Ishikawa (cell line): Measurements from ENCODE around the gene SLC5A9.

Experiments used
- CEBPB ChIP-seq: IDR thresholded peaks from 2 replicates; pipeline ENCODE4 v1.6.1; 2012
- CREB1 ChIP-seq: IDR thresholded peaks from 2 replicates; pipeline ENCODE4 v1.6.1; 2012; ENCODE audit warnings: low read depth
- EGR1 ChIP-seq: IDR thresholded peaks from 2 replicates; pipeline ENCODE4 v1.6.1; 2012
- EP300 ChIP-seq: IDR thresholded peaks from 2 replicates; pipeline ENCODE4 v1.6.1; 2012; ENCODE audit warnings: borderline replicate concordance
- FOXM1 ChIP-seq: IDR thresholded peaks from 2 replicates; pipeline ENCODE4 v1.6.1; 2012; ENCODE audit warnings: low read depth, borderline replicate concordance
- NFIC ChIP-seq: IDR thresholded peaks from 2 replicates; pipeline ENCODE4 v1.6.1; 2012
- RAD21 ChIP-seq: IDR thresholded peaks from 2 replicates; pipeline ENCODE4 v1.6.1; 2012; ENCODE audit warnings: low read depth
- TAF1 ChIP-seq: IDR thresholded peaks from 2 replicates; pipeline ENCODE4 v1.6.1; 2012; ENCODE audit warnings: low read depth, mild to moderate bottlenecking
- TCF12 ChIP-seq: IDR thresholded peaks from 2 replicates; pipeline ENCODE4 v1.6.1; 2012; ENCODE audit warnings: low read depth
- TEAD4 ChIP-seq: IDR thresholded peaks from 2 replicates; pipeline ENCODE4 v1.6.1; 2012
- YY1 ChIP-seq: IDR thresholded peaks from 2 replicates; pipeline ENCODE4 v1.6.1; 2012; ENCODE audit warnings: low read depth
- ZBTB7A ChIP-seq: IDR thresholded peaks from 2 replicates; pipeline ENCODE4 v1.6.1; 2012; ENCODE audit warnings: low read depth
- TF ChIP-seq, protein P1 (sequence below): IDR thresholded peaks from 2 replicates; pipeline ENCODE4 v1.6.1; 2012; ENCODE audit warnings: low read depth, mild to moderate bottlenecking
- TF ChIP-seq, protein P2 (sequence below): IDR thresholded peaks from 2 replicates; pipeline ENCODE4 v1.6.1; 2012
- TF ChIP-seq, protein P3 (sequence below): IDR thresholded peaks from 2 replicates; pipeline ENCODE4 v1.6.1; 2012

The SLC5A9 gene

DNA sequence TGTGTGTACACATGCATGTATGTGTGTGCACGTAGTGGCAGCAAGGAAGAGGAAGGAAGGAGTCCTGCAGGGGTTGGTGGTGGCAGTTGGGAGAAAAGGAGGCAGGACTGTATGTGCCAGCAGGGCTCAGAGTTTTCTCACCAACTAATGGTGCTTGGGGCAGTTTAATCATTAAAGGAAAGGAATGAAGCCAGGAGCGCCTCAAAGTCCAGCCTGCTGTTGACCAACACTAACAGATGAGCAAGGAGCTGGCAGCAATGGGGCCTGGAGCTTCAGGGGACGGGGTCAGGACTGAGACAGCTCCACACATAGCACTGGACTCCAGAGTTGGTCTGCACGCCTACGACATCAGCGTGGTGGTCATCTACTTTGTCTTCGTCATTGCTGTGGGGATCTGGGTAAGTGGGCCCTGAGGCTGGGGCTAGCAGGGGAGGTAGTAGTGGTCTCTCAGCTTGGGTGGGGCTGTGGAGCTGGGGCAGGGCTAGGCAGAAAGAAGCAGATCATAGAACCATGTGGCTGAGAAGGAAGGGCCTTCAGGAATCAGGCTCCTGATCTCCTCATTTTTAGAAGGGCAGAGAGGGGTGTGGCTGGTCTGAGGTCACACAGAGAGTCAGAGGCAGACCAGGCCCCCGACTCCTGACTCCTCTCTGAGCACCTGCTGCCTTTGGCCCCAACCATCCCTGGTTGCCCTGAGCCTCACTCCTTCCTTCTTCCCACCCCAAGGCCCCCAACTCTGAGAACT, at the start of gene SLC5A9:
TSS of gene SLC5A9 (plus strand) at position 216 of the 742 bp plus-strand sequence. CDS start at position 237, 21 bp downstream.
- TF ChIP-seq NFIC (no peak), CEBPB (no peak), EGR1 (no peak), ZBTB7A (no peak)

DNA sequence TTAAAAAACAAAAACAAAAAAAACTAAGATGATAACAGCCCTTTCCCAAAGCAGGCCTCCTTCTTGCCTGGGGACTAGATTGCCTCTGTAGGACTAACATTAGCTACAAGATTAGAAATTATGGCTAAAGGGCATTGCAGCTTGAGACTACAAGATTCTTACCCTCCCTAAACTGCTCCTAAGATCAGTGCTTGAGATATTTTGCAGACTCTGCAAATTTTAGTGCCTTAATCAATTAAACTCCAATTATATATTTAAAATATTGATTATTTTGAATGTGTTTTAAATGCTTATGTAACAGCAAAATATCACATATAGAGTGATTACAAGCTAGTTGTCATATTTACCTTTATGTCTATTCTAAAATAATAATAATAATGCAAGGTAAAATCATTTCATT, 47.4 kb upstream of the SLC5A9 start:
- TF ChIP-seq TEAD4 (no peak), CEBPB (no peak), TCF12 (no peak)

DNA sequence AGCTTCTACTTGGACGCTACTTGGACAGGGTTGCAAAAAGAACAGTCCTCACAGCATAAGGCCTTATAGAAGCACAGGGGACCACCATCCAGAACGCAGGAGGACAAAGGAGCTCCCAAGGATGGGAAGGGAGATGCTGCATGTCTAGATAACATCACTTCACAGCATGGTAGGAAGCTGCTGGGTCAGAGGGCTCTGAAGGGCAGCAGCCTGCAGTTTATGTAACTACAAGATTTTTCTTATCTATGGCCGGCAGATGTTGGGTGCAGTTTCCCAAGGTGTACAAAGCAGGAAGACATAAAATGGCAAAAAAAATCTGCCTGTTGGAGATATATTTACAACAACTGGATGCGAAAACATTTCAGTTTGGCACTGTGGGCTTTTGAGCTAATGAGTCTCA, 45.3 kb upstream of the SLC5A9 start:
- TF ChIP-seq TEAD4 (no peak), CEBPB (no peak)

DNA sequence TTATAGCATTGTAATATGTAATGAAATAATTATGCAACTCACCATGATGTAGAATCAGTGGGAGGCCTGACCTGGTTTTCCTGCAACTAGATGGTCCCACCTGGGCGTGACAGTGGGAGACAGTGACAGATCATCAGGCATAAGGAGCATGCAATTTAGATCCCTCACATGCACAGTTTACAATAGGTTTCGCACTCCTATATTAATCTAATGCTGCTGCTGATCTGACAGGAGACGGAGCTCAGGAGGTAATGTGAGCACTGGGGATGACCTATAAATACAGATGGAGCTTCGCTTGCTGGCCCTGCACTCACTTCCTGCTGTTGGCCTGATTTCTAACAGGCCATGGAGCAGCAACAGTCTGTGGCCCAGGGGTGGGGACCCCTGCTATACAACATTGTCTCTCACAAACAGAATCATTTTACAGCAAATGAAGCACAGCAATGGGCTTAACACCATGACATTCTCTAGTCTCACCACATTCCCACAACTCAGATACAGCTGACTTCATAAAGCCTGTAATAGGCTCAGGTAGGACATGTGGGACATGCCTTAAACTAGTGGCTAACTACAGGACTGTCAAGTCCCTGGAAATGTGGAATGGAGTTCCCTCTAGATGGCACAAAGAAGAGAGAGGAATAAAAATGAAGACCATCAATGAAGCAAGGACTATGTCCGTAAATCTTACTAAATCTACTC, 40.7 kb upstream of the SLC5A9 start:
- TF ChIP-seq YY1 (no peak), TAF1 (no peak), EP300 (no peak), NFIC (no peak), ZBTB7A (no peak), EGR1 (no peak), TEAD4 (no peak), CEBPB (no peak)
- TF ChIP-seq, protein P1, sequence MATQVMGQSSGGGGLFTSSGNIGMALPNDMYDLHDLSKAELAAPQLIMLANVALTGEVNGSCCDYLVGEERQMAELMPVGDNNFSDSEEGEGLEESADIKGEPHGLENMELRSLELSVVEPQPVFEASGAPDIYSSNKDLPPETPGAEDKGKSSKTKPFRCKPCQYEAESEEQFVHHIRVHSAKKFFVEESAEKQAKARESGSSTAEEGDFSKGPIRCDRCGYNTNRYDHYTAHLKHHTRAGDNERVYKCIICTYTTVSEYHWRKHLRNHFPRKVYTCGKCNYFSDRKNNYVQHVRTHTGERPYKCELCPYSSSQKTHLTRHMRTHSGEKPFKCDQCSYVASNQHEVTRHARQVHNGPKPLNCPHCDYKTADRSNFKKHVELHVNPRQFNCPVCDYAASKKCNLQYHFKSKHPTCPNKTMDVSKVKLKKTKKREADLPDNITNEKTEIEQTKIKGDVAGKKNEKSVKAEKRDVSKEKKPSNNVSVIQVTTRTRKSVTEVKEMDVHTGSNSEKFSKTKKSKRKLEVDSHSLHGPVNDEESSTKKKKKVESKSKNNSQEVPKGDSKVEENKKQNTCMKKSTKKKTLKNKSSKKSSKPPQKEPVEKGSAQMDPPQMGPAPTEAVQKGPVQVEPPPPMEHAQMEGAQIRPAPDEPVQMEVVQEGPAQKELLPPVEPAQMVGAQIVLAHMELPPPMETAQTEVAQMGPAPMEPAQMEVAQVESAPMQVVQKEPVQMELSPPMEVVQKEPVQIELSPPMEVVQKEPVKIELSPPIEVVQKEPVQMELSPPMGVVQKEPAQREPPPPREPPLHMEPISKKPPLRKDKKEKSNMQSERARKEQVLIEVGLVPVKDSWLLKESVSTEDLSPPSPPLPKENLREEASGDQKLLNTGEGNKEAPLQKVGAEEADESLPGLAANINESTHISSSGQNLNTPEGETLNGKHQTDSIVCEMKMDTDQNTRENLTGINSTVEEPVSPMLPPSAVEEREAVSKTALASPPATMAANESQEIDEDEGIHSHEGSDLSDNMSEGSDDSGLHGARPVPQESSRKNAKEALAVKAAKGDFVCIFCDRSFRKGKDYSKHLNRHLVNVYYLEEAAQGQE, result no peak

DNA sequence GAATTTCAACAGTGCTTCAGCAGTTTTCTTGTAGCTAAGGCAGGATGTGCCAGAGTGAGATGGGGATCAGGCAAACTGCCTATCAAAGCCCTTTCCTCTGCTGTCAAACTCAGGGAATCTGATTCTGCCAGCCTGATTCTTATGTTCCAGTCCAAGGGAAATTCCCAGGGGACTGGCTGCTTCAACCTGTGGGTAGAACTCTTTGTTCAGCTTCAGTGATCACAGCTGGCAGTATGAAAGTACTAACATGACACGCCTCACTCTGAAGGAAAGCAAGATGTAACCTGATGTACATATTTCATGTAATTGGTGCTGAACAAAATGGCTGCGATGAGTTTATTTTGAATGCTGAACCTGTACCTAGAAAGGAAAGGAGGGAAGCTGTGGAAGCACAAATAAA, 40.1 kb upstream of the SLC5A9 start:
- TF ChIP-seq TCF12 (no peak), TAF1 (no peak), NFIC (no peak), EGR1 (no peak), RAD21 (no peak), YY1 (no peak), ZBTB7A (no peak)
- TF ChIP-seq, protein P2, sequence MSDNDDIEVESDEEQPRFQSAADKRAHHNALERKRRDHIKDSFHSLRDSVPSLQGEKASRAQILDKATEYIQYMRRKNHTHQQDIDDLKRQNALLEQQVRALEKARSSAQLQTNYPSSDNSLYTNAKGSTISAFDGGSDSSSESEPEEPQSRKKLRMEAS, result no peak

DNA sequence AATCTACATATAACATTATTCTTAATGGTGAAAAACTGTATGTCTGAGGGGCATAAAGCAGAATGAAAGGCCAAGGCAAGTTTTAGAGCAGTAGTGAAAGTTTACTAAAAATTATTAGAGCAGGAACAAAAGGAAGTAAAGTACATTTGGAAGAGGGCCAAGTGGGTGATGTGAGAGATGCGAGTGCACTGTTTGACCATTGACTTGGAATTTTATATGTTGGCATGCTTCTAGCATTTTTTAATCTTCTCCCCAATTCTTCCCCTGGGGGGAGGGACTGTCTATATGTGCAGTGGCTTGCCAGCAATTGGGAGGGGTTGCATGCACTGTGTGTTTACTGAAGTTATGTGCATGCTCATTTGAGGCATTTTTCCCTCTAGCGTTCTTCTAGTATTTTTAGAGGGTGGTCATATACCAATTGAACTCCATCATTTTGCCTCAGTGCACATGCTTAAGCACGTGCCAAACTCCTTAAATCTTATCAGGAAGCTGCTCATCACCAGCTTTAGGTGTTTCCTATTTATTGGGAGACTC, 36.1 kb upstream of the SLC5A9 start:
- no peak for TF ChIP-seq CREB1
- TF ChIP-seq EGR1, result no peak

DNA sequence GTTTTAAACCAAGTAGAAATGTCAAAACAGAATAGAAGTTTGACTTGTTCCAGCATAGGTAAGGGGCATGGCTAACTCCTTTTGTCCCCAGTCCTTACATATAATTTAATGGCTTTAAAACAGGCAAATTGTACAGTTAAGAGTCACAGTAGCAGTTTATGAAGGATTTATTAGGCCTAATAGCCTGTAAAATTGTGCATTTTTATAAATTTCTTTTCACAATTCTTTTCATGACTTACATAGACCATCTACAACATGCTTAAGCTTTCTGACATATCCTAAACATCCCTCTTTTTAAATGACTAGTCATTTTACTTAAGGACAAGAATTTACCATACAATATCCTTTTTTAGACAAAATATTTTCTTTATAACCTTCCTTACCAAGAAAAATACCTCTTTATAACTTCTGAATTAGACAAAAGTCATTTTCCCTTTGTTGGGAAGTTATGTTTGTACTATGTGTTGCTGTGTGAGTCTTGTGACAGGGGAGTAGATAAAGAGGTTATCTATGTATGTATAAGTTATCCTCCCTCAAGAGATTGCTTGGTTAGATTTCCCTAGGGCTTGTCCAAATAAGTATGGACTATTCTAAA, 34.5 kb upstream of the SLC5A9 start:
- TF ChIP-seq TAF1 (no peak), NFIC (no peak), TCF12 (no peak), CREB1 (no peak), TEAD4 (no peak), FOXM1 (no peak), RAD21 (no peak), CEBPB (no peak), EP300 (no peak), ZBTB7A (no peak), YY1 (no peak), EGR1 (no peak)
- TF ChIP-seq, protein P2, result no peak
- TF ChIP-seq, protein P3, sequence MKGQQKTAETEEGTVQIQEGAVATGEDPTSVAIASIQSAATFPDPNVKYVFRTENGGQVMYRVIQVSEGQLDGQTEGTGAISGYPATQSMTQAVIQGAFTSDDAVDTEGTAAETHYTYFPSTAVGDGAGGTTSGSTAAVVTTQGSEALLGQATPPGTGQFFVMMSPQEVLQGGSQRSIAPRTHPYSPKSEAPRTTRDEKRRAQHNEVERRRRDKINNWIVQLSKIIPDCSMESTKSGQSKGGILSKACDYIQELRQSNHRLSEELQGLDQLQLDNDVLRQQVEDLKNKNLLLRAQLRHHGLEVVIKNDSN, result no peak
- TF ChIP-seq, protein P1, result no peak
